Testis (tissue), 2 donors: ENCODE data around the gene TST.

Source experiments
- CTCF ChIP-seq, 3 experiments: fragments of 450-650 bp in 2 of 3; fragments of 200-600 bp in 1 of 3; sonication (generic) in 1 of 3; IDR thresholded peaks; one replicate each; pipeline ENCODE4 v1.5.1; 2016 to 2019; ENCODE audit warnings: antibody characterized with exemption in 3 of 3, mild to moderate bottlenecking in 2 of 3, moderate library complexity in 1 of 3
- POLR2A ChIP-seq: fragments of 450-650 bp; IDR thresholded peaks from one replicate; pipeline ENCODE4 v1.6.1; 2017; ENCODE audit warnings: antibody characterized with exemption, mild to moderate bottlenecking, moderate library complexity

GRCh38 chr22:36976606-36977005 is 42.6 kb downstream of the TST start:
- no peak for TF ChIP-seq POLR2A
- TF ChIP-seq CTCF (IDR thresholded peaks at IDR 0.05) = no peak
